GM23248 (cell line): ENCODE data around the gene UBE2H.

ENCODE experiments used
- EZH2 ChIP-seq: fragments of 200-600 bp; sonication (generic); IDR thresholded peaks from 2 replicates; pipeline ENCODE4 v1.6.1; 2018; ENCODE audit warnings: antibody characterized with exemption, mild to moderate bottlenecking; ENCODE audit not compliant: insufficient read depth, poor library complexity, severe bottlenecking
- EZH2phosphoT487 ChIP-seq: fragments of 200-600 bp; sonication (generic); IDR thresholded peaks from 2 replicates; pipeline ENCODE4 v1.6.1; 2018; ENCODE audit warnings: antibody characterized with exemption, moderate library complexity, mild to moderate bottlenecking, low read depth; ENCODE audit not compliant: insufficient read depth

DNA sequence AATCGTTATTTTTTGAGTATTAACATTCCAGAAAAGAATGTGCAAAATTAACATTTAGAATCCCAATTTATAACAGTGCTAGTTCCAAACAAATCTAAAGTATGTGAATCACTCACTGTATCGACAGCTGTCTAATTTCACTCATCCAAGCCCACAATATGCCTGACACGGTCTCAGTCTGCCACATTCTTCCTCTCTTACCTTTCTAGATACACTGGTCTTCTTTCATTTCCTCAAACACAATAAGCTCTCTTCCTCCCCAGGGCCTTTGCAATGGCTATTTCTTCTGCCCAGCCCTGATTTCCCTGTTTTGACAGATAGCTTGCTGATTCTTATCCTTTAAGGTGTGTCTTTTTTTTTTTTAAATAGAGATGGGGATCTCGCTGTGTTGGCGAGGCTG, 48.8 kb downstream of the UBE2H start:
- no peak for TF ChIP-seq EZH2
- TF ChIP-seq EZH2phosphoT487, result no peak
